GM18907 (cell line): ENCODE measurements around the gene CD207.
"Not testable (repeated sequence)": the region's sequence is repeated elsewhere in the genome, so short reads cannot be mapped to it uniquely, and the experiment has no call there.

ENCODE experiments used
- ATAC-seq: cut with Tn5 transposase; IDR thresholded peaks from one replicate; pipeline ENCODE4 v1.9.1; 2021; ENCODE audit warnings: mild to moderate bottlenecking, moderate library complexity; ENCODE audit not compliant: unreplicated experiment

The CD207 gene

DNA sequence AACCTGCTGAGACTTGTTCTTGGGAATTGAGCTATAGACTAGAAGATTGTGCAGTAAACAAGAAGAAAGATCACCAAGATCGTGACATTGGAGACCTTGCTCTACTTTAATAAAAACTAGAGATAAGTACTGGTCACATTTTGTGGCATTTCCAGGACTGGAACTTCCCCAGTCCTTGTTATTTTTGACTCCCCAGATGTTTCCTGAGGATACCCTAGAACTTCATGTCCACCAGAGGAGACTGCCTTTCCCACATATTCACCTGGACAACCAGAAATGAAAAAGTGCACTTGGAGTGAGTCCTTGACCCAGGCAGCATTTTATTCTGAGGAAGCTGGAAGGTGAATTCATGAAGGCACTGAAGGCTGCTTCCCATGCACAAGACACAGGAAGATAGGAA is 5.7 kb downstream of the CD207 start:
- ATAC-seq: no peak

DNA sequence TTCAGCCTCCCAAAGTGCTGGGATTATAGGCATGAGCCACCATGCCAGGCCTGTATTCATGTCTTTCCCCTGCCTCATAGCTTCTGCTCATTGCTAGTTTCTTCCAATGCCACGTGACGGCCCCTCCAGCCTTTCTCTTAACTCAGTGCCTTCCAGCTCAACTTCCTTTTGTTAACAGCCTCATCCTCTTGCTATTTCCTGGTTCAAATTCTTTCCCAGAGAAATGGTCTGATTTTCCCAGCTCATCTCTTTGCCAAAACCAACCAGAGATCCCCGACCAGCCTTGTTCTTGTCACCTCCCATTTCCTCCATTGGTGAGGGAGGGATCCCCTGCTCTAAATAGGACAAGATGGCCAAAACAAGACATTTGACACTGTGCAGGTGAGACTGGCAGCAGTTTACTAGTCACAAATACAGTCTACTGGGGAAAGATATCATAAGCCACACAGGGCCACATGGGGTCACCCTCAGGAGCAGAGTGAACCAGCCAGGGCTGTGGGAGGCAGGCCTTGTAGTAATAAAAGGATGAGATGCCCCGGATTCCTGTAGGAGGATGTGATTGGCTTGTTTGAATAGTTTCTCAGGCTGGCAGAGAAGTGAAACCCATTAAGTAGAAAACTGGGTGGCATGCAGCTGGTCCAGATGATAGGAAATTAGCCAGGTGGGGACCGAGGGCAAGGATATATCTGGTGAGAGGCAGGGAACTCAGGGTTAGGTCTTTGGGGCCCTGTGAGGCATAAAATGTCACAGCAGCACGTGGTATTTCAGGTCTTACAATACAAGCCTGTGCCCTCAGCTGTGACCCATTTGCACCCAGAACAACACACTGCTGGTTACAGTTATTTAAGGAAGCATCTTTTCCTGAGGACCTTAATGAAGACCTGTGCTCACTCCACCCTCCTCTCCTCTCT is 6.4 kb downstream of the CD207 start:
- ATAC-seq: no peak

DNA sequence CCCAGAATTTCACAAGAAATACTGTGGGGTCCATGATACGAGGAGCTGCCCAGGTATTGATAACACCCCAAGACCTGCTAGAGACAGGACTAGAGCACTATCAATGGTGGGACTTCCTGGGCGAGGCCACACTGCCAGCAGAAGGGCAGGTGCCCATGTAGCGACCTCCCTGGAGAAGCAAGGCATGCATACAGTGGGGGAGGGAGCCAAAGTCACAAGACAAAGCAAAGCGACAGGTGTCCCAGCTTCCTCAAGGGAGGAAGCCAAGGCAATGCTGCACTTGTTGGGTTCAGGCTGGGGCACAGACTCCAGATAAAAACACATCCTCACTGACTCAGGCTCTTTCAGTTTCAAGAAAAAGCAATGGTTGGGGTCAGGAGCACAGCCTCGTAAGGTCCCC is 7.5 kb downstream of the CD207 start:
- no peak for ATAC-seq

DNA sequence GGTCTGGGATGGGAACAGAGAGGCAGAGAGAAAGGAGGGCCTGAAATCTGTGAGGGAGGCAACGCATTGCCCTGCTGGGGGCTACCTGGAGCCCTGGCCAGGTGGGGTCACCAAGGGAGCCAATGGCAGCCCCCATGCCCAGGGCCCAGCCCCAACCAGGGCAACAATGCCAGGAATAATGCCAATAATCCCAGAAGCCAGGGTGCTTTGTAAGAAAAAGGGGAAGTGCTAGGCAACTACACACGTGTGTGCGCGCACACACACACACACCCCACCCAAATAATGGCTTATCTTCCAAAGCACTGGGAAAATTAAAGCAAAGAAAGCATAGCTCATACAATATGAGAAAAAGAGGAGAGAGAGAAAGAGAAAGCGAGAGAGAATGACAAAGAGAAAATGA is 8.2 kb downstream of the CD207 start:
- no peak for ATAC-seq

DNA sequence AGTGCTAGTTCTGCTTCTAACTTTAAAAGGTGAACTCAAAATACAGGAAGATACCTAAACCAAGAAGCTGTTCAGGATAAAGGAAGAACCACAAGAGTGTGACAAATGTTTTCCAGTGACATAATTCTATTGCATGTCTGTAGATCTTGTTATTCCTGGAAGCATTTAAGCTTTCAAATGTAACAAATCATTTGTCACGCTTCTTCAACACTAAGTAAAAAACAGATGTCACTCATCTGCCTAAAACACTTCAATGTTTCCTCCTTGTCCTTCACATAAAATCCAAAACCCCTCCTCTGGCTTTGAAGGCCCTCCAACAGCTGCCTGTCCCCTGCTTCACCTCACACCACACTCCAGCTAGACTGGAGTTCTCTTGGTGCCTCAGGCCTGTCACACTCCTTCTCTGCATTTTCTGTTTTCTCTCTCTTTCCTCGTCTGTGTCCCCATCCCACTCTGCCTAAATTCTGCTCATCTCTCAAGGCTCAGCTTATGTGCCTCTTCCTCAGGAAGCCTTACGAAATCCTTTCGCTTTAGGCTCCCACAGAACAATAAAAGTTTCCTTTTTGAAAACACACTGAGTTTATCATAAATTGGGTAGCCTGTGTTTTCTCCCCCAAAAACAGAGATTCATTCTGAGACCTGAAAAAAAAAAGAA is 8.8 kb downstream of the CD207 start:
- ATAC-seq: no peak

DNA sequence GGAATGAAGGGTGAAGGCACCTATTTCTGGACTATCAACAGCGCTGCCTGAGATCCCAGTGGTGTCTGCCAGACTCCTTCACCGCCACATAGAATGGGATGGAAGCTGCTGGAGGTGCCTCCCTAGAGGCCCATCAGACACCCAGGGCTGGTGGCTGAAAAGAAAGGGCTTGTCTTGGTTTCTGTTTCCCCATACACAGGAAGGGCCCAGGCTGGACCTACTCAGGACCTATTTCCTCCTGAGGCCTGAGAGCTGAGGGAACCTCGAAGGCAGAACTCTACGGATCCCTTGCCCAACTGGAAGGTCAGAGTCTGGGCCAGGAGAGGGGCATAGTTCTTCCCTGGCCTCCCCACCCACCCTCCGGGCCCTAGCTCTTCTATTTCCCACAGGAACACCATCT is 12.4 kb downstream of the CD207 start:
- no peak for ATAC-seq

DNA sequence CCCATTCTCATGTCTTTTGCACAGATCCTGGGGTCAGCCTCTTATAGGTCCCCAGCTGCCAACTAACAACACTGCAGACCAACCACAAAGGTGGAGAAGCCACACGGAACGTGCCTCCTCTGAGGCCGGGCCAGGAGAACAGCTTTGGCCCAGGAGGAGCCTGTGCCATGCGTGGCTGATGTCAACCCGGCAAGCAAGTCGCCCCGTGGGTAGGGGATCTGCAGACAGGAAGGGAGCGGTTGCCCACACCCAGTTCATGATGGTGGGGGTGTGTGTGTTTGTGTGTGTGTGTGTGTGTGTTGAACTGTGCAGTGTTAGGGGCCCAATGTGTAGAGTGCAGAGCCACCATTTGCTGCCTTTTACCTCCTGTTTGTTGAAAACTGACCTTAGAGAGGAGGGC is 12.8 kb downstream of the CD207 start:
- no peak for ATAC-seq

DNA sequence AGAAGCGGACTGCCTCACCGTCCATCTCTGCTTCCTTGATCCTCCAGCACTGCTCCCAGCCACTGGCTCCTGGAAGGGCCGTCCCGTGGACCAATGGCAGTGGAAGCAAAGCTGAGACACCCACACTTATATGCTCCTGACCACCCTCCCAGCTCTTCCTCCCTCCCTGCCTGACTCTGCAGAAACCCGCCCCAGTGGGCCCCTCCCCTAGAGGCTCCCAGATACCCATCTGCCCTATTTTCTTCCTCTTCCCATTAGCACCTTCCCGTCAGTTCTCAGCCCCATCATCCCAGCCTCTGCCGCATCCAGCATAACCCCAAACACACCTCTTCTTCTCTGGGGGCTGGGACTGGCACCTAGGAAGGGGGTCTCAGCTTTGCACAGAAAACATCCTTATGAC is 15.1 kb downstream of the CD207 start, which contains the start of gene CLEC4F:
CLEC4F (minus strand) TSS at position 101 of the 400 bp plus-strand sequence; CDS start at position 25, 76 bp downstream.
- ATAC-seq: no peak

DNA sequence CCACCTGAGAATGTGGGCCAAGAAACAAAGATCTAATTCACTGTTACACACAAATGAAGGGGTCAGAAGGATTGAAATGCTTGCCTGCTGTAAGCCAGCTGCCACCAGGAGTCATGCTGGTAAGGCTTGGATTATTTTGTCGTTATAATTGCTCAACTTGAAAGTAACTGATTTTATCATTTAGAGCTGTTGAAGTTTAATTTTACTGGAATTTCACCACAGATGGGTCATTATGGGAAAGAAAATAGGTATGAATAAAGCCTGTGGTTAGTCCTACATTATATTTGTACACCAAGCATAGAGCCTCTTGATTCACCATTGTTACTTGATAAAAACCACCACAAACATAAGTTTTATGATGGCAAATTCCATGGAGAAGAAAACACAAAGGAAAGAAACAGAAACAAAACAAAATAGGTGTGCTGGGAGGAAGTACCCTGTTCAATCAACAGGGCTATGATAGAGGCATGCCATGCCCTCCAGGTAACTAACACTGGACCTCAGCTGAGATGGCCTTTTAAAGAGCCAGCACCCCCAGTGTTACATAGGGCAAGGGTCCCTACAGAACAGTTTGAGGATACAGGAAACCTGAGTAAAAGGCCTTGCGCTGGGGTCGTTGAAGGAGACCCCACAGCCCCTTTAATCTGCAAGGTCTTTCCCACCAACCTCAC is 18.2 kb downstream of the CD207 start:
- no peak for ATAC-seq

DNA sequence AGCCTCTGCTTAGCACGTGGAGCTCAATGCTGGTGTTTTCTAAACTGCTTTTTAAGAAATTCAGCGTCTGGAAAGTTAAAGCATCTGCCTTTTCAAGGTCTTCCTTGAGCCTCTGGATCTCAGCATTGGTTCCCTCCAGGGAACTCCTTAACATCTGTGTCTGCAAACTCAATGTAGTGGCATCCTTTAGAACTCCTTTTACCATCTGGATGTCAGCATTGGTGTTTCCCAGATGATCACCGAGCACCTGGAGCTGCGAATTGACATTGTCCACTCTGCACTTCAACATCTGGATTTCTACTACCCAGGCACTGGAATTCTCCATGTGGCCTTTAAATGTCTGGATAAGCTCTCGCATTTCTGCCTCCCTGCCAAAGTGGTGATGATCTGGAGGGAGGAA is 18.9 kb downstream of the CD207 start:
- ATAC-seq: no peak

DNA sequence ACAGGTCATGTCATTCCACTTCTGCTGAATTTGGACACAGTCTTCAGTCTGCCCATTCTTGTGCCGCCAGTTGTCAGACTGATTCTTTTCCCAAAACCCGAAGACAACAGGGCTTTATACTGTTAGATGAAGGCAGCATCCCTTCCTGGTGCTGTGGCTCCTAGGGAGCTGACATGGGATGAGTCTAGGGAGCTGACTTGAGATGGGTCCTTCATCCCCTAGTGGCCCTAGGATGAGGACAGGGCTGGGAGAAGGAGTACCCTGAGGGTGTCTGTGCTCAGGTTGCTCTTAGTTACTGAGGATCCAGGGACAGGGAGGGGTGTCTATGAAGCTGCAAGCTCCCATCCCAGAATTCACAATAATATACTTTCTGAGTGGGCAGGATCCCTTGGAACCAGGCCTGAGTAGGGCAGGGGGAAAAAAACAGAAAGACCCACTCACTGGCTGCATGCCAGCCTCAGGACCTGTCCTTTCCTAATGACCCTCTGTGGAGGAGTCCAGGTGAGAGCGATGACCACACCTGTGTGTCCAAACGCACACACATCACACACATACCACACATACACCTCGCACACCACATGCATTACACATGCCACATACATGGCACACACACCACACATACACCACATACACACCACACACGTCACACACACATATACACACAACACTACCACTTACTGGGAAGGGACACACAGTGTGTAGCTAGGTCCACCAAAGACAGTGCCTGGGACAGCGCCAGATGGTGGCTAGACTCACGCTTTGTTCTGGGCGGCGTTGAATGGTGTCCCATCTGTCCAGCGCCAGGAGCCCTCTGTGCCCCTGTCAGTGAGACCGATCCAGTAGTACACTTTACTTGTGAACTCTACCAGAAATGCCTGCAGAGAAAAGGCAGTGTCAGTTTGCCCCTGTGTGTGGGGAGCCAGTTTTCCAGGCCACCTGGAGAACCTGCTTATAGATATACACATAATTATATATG is 26.3 kb downstream of the CD207 start:
- ATAC-seq: no peak

DNA sequence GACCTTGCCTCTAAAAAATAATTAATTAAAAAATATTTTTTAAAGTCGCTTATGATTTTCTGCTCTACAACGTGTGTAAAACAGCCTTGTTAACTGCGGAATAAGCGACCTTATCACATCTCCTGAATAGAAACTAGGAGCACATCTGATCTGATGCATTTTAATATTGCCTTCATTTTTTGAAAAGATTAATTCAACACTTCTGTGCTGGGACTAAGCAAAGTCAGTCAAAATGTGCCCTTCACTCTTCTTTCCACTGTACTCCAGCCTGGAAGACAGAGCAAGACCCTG is 27.8 kb downstream of the CD207 start:
- ATAC-seq: no peak

DNA sequence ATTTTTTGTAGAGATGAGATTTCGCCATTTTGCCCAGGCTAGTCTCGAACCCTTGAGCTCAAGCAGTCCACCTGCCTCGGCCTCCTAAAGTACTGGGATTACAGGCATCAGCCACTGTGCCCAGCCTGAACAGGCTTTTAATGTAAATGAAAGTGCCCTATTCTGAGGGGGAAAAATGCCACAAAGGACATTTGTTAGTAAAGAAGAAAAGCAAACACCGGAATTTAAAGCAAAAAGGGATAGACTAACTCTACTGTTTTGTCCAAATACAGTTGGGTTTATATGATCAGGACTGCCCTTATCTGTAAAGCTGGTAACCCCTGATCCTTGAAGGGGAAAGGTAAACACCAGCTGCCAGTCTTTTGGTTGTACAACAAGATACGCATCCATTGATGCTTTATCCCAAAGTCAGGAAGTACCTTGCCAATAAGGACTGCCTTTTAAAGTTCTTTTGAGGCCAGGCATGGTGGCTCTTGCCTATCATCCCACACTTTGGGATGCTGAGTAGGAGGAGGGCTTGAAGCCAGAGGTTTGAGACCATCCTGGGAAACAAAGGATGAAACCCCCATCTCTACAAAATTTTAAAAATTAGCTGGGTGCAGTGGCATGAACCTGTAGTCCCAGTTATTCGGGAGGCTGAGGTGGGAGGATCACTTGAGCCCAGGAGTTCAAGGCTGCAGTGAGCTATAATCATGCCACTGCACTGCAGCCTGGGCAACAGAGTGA is 28.4 kb downstream of the CD207 start:
- no peak for ATAC-seq

DNA sequence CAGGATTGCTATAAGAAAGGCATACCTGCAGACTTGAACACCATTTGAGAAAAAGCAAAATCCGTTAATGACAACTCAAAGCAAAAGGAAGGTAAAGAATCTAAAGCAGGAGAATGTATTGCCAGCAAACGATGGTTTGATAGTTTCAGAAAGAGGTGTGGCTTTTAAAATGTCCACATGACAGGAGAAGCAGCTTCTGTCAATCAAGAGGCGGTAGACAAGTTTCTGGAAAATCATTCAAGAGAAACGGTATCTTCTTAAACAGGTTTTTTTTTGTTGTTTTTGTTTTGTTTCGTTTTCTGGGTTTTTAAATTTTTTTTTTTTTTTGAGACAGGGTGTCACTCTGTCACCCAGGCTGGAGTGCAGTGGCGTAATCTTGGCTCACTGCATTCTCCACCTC is 29.0 kb downstream of the CD207 start:
- ATAC-seq: no peak

DNA sequence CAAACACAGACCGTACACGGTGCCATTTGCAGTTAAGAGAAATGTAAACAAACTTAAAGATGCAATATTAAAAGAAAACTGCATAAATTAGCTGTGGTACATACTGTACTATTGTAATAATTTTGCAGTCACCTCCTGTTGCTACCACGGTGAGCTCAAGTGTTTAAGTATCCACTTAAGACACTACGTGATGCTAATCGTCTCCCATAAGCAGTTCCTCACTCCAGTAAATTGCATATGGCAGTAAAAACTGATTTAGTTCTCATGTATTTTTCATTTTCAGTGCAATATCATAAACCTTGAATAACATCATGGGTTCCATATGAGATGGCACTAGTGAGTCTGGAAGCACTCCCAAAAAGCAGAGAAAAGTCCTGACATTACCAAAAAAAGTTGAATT is 29.6 kb downstream of the CD207 start:
- no peak for ATAC-seq

DNA sequence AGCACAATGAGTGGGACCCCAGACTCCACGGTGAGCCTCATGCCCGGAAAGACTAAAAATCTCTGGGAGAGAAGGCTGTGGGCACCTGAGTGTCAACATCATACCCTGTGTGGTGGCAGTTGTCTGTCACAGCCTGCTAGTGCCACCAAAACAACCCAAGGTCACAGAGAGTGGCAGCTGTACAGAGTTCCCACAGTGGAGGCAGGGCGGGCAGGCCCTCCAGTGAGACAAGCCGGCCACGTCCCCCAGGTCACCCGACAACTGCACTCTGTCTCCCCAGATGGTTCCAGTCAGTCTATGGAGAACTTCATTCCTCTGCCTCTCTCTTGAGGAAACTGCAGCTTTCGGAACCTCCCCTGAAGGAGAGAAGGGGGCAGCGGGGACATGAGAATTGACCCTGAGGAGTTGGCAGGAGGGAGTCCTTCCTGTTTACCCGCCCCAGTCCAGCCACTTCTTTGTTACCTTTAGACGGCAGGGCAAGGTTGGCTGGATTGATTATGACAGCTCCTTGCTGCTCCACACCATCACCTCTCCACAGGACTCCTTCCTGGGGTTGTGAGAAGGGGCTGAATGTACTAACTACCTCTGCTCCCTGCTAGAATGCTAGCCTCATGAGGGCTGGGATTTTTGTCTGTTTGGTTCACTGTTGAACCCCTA is 33.9 kb downstream of the CD207 start:
- ATAC-seq: no peak

DNA sequence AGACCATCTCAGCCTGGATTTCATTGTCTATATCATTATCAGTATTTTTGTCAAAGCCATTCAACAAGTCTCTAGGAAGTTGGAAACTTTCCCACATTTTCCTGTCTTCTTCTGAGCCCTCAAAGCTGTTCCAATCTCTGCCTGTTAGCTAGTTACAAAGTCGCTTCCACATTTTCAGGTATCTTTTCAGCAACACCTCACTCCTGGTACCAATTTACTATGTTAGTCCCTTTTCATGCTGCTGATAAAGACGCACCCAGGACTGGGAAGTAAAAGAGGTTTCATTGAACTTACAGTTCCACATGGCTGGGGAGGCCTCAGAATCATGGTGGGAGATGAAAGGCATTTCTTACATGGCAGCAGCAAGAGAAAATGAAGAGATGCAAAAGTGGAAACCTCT is 35.9 kb downstream of the CD207 start:
- no peak for ATAC-seq

DNA sequence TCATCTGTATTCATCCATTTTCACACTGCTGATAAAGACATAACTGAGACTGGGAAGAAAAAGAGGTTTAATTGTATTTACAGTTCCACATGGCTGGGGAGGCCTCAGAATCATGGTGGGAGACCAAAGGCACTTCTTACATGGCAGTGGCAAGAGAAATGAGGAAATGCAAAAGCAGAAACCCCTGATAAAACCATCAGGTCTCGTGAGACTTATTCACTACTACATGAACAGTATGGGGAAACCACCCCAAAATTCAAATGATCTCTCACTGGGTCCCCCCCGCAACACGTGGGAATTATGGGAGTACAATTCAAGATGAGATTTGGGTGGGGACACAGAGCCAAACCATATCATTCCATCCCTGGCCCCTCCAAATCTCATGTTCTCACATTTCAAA is 37.6 kb downstream of the CD207 start:
- not testable (repeated sequence) for ATAC-seq

DNA sequence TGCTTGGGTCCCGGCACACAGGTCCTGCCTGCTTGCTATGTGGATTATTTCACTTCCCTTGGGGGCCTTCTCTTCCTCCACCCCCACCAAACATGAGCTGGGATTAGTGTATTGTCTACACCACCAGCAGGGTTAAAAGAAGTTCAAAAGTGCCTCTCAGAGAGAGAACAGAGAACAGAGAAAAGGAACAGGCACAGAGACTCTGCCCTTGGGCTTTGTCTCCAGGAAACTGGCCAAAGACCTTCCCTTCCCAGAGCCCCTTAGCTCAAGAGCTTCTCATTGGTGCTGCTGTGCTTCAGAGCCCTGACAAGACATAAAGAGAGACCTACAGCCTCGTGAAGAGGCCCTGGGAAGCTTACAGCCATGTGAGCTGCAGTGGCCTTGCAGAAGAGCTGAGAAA is 38.1 kb downstream of the CD207 start:
- no peak for ATAC-seq

DNA sequence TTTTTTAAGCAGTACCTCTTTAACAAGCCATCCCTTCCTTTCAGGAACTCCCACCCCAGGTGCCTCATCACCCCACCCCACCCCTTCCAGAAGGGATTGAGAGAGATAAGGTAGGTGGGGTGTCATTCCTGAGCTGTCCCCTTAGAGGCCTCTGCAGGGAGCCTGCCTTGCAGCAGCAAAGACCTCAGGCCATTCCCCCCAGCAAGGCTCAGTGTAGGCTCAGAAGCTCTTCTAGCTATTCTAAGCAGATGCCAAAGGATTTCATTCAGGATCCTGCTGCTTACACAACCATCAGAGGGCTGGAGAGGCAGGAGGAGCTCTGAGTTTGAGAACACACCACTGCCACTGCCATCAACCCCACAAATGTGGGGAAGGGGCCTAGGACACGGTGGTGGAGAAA is 39.4 kb downstream of the CD207 start:
- no peak for ATAC-seq
